ENCODE data around the gene RGS4.

RGS4 gene

DNA sequence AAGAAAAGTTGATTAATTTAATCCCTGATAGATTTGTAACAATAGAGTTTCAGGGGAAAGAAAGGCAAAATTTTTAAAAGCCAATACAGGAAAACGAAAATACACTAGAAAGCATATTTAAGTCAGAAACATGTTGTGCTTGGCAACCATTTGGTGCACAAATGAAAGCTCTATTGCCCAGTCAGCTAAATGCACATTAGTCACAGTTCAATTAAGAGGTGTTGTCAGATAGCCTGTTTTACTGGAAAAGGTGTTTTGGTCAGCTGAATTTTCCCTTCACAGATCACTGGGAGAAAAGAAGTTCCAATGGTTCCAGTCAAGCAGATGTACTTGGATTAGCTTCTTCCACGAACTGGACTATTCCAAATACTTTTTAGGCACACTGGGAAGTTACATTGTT lies 25.4 kb downstream of the RGS4 start:
- in situ Hi-C loops (cut with HindIII; ENCODE audit: low sequenced_read_pairs), result no loop called here

GRCh38 chr1:163095213-163095612 lies 26.1 kb downstream of the RGS4 start:
- in situ Hi-C loops (cut with HindIII; ENCODE audit: low sequenced_read_pairs), result no loop called here

GRCh38 chr1:163102590-163102989 lies 33.4 kb downstream of the RGS4 start:
- in situ Hi-C loops (cut with HindIII; ENCODE audit: low sequenced_read_pairs), result no loop called here

- in situ Hi-C loops (cut with HindIII; ENCODE audit: low sequenced_read_pairs), result no loop called here
Measured at GRCh38 chr1:163104385-163105099, 35.4 kb downstream of the RGS4 start.

- in situ Hi-C loops (cut with HindIII; ENCODE audit: low sequenced_read_pairs), result no loop called here
Measured at GRCh38 chr1:163106364-163106987, 37.3 kb downstream of the RGS4 start.

GRCh38 chr1:163107655-163108054 lies 38.5 kb downstream of the RGS4 start:
- in situ Hi-C loops (cut with HindIII; ENCODE audit: low sequenced_read_pairs), result no loop called here

- in situ Hi-C loops (cut with HindIII; ENCODE audit: low sequenced_read_pairs), result no loop called here
Measured at GRCh38 chr1:163115887-163116286, 46.7 kb downstream of the RGS4 start.

DNA sequence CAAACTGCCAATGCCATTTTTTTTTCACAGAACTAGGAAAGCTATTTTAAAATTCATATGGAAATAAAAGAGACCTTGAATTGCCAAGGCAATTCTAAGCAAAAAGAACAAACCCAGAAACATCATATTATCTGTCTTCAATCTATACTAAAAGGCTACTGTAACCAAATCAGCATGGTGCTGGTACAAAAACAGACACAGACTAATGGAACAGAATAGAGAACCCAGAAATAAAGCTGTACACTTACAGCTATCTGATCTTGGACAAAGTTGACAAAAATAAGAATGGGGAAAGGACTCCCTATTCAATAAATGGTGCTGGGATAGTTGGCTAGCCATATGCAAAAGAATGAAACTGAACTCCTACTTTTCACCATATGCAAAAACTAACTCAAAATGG lies 50.5 kb downstream of the RGS4 start:
- in situ Hi-C loops (cut with HindIII; ENCODE audit: low sequenced_read_pairs), result no loop called here

- in situ Hi-C loops (cut with HindIII; ENCODE audit: low sequenced_read_pairs), result no loop called here
Measured at GRCh38 chr1:163120372-163120771, 51.2 kb downstream of the RGS4 start.

- in situ Hi-C loops (cut with HindIII; ENCODE audit: low sequenced_read_pairs), result no loop called here
Measured at GRCh38 chr1:163124812-163125211, 55.7 kb downstream of the RGS4 start.

Data from DLD1 (cell line).